Ovary (tissue), 9 donors: ENCODE results near the gene FRMD4A. TPM values are rescaled to one million over a fixed set of nuclear protein-coding genes. Genes with fewer than 3 reads are reported as not detected.

Experiments
- DNase-seq, 5 donors: peaks; one replicate each; pipeline ENCODE4 v3.0.0-alpha.2; 2019 to 2020
- H3K27ac ChIP-seq, 2 donors: fragments of 200-600 bp; one replicate each; pipeline versions ENCODE4 v1.5.1 to v1.8.0; 2019 to 2022
- H3K27me3 ChIP-seq: fragments of 200-600 bp; one replicate; pipeline ENCODE4 v1.8.0; 2022
- H3K36me3 ChIP-seq: fragments of 200-600 bp; sonication (generic); one replicate; pipeline ENCODE4 v1.5.1; 2019
- H3K4me1 ChIP-seq: one replicate; pipeline ENCODE4 v1.8.1; 2013; ENCODE audit warnings: mild to moderate bottlenecking, moderate library complexity; ENCODE audit not compliant: insufficient read depth
- H3K4me3 ChIP-seq: fragments of 200-600 bp; sonication (generic); one replicate; pipeline ENCODE4 v1.5.1; 2017
- H3K9me3 ChIP-seq, 2 donors: fragments of 200-600 bp in 1 of 2; sonication (generic) in 1 of 2; one replicate each; pipeline versions ENCODE4 v1.5.1 to v1.8.1; 2013 to 2019; ENCODE audit warnings: mild to moderate bottlenecking in 1 of 2, moderate library complexity in 1 of 2
- CTCF ChIP-seq, 3 donors: fragments of 450-650 bp in 2 of 3; fragments of 200-600 bp in 1 of 3; IDR thresholded peaks; one replicate each; pipeline versions ENCODE4 v1.5.1 to v1.8.0; 2016 to 2022; ENCODE audit warnings: antibody characterized with exemption in 3 of 3, mild to moderate bottlenecking in 1 of 3
- EP300 ChIP-seq: sonication (generic); formaldehyde crosslinking; IDR thresholded peaks from one replicate; pipeline ENCODE4 v1.6.1; 2017; ENCODE audit warnings: antibody characterized with exemption
- POLR2A ChIP-seq: fragments of 450-650 bp; IDR thresholded peaks from one replicate; pipeline ENCODE4 v1.6.1; 2017; ENCODE audit warnings: antibody characterized with exemption, mild to moderate bottlenecking, moderate library complexity
- WGBS, 3 donors: extraction: QIAGEN DNeasy Blood & Tissue Kit in 1 of 3; methylation state at CpG; one replicate each; pipeline versions ENCODE4 v1.1.5 to v1.1.7; 2013 to 2017; 5-methylcytosine and 5-hydroxymethylcytosine counted together
- intact Hi-C, 4 donors: fragments of 100-400 bp; cut with DNase I; formaldehyde crosslinking; loops; one replicate each; pipeline versions ENCODE4 v1.11.0 to v1.15.1; 2022 to 2023
- polyA plus RNA-seq, 2 donors: library from polyadenylated mRNA; stranded (reverse); fragments of 200-250 nt in 1 of 2; fragments of 350-450 nt in 1 of 2; fragmentation: Illumina TruSeq in 1 of 2; extraction: RNeasy Lipid Tissue Mini Kit (QIAGEN cat#74804) in 1 of 2; gene quantifications; one replicate each; pipeline ENCODE4 v1.2.3, GENCODE V29; 2013 to 2014
- total RNA-seq, 7 donors: library from RNA; depleted of rRNA in 2 of 7; stranded (reverse); fragments of >200 nt in 2 of 7; fragmentation: NEBNext Ultra II Directional in 3 of 7; extraction: Animal tissue kit (Norgen Biotek cat#: 25700) in 3 of 7; gene quantifications; one replicate each; pipeline versions ENCODE4 v1.1.0 to v1.2.4, GENCODE V29; 2016 to 2023
- donor health status: DM: no; HTN: no; CAD: no; lungs with moderate emphysema.
- donor health status: DM: no; HTN: no; CAD: no.
- donor health status: Bipolar disorder and iron deficiency.
- donor health status: DM: yes; HTN: yes; CAD: no.
- donor health status: DM: no; HTN: no; CAD: no.
- donor health status: DM: yes; HTN: yes; CAD: no.

FRMD4A gene
- total and polyA plus RNA-seq, 9 donors, result 5.5 to 24.7 (median 11.3) TPM

DNA sequence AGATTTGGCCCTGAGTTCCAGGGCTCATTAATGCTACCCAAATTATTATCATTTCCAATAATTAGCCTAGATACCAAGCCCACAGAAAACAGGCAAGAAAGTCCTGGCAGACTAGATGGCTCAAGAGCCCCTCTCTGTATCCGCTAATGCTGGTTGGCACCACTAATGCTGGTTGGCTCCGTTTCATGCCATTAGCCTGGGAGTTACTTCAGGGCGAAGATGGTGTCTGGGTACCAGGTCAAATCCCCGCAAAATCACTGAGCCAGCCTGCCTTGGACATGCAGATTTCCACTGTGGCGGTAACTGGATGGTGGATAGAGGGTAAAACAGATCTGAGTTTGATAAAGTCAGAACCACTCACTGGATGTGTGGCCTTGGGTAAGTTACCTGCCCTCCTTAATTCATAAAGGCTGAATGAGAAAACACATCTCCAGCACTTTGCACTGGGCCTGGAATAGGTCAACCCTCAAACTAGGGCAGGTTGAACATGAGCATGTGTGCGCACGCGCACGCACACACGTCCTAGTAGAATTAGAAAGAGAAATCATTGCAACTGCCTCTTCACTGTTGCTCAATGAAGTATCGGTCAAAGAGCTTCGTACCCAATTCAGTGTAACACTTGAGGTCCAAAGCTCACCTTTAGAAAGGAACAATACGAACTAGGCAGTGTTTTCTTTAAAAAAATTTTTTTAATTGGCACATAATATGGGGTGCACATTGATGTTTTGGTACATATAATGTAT is 652.5 kb downstream of the FRMD4A start:
- H3K9me3 ChIP-seq, result no peaks in the 10 kb centered on the region
- DNase-seq, result no peak
- H3K4me3 ChIP-seq, result no peak overlapping the region
- intact Hi-C loops, result no loop called here
- no peaks in the 10 kb centered on the region for H3K27me3 ChIP-seq
- H3K36me3 ChIP-seq, result no peaks in the 10 kb centered on the region
- WGBS, 3 donors, result 96 to 97% (median 96%) methylated on average over 13 of the region's 13 CpGs
- no peak overlapping the region for H3K27ac ChIP-seq
- no peaks in the 10 kb centered on the region for H3K4me1 ChIP-seq
- TF ChIP-seq POLR2A (no peak), EP300 (no peak), CTCF (IDR thresholded peaks at IDR 0.05) (no peak)

GRCh38 chr10:13674645-13675588 is 655.8 kb downstream of the FRMD4A start:
- Histone ChIP-seq H3K4me1 (no peaks in the 10 kb centered on the region), H3K9me3 (no peaks in the 10 kb centered on the region), H3K27me3 (no peaks in the 10 kb centered on the region), H3K27ac (no peak overlapping the region), H3K36me3 (no peaks in the 10 kb centered on the region), H3K4me3 (no peak overlapping the region)
- intact Hi-C loops, result no loop called here
- 83 to 87% (median 84%) methylated on average over 20 of the region's 20 CpGs for WGBS, 3 donors
- TF ChIP-seq POLR2A, result no peak
- no peak for TF ChIP-seq EP300
- no peak for TF ChIP-seq CTCF (IDR thresholded peaks at IDR 0.05)
- DNase-seq, result no peak

DNA sequence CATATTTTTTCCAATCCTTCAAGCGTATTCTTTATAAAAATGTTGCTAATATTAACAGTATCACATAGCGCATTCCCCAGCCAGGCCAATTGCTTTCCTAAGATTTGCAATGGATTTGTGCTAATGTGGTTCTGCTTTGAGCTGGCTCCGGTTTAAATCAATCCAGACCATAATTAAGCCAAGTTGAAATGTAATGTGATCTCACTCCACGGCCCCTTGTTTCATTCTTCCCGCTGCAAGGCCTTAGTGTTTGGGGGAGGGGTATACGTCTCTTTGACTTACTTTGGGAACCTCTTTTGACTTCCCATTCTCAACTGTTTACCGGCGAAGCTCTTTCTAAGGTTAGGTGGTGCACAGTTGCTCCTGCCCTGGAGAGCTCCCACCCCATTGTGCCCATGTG is 657.6 kb downstream of the FRMD4A start:
- no peak for DNase-seq
- Histone ChIP-seq H3K36me3 (no peaks in the 10 kb centered on the region), H3K27ac (no peak overlapping the region), H3K27me3 (no peaks in the 10 kb centered on the region), H3K4me1 (no peaks in the 10 kb centered on the region), H3K4me3 (no peak overlapping the region), H3K9me3 (no peaks in the 10 kb centered on the region)
- TF ChIP-seq EP300 (no peak), POLR2A (no peak), CTCF (IDR thresholded peaks at IDR 0.05) (no peak)
- intact Hi-C loops, result no loop called here
- WGBS, 3 donors, result 82 to 91% (median 87%) methylated on average over 8 of the region's 8 CpGs

DNA sequence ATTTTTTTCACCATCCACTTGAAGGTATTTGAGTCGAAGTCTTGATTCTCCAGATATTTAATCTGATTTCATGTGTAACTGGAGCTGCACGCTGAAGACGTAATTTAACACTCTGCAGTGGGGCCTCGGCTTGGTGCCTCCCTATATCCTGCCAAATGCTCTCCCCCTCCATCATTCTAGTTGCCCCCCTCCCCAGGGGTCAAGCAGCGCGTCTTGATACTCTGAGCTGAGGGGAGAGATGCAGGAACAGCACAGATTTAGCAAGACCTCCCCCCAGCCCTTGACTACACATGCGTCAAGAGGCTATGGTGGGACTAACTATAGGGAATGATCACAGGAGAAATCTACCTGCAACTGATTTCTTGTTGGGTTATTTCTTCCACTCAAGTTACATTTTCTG is 658.2 kb downstream of the FRMD4A start:
- no peak for DNase-seq
- WGBS, 3 donors, result 83 to 90% (median 85%) methylated on average over 7 of the region's 7 CpGs
- no peaks in the 10 kb centered on the region for H3K27me3 ChIP-seq
- H3K27ac ChIP-seq, result no peak overlapping the region
- TF ChIP-seq CTCF (IDR thresholded peaks at IDR 0.05), result no peak
- TF ChIP-seq POLR2A, result no peak
- no peak for TF ChIP-seq EP300
- no peaks in the 10 kb centered on the region for H3K4me1 ChIP-seq
- no peaks in the 10 kb centered on the region for H3K36me3 ChIP-seq
- intact Hi-C loops, result no loop called here
- no peaks in the 10 kb centered on the region for H3K9me3 ChIP-seq
- H3K4me3 ChIP-seq, result no peak overlapping the region
